Smooth muscle cell (in vitro differentiated cells): ENCODE measurements around the gene RHO. TPM values are rescaled to one million over a fixed set of nuclear protein-coding genes. Genes with fewer than 3 reads are reported as not detected.

Source experiments
- DNase-seq: peaks from one replicate; lab custom pipeline; 2025; ENCODE audit not compliant: unreplicated experiment; lab: John Stamatoyannopoulos, UW
- H2AFZ ChIP-seq: fragments of 200-600 bp; sonication (generic); 2 replicates; pipeline ENCODE4 v1.6.0; 2016; ENCODE audit warnings: antibody characterized with exemption, low read depth, mild to moderate bottlenecking
- H3F3A ChIP-seq: fragments of 200-600 bp; sonication (generic); 2 replicates; pipeline ENCODE4 v1.6.0; 2017; ENCODE audit warnings: antibody characterized with exemption, low read depth
- H3K27ac ChIP-seq: fragments of 200-600 bp; sonication (generic); 2 replicates; pipeline ENCODE4 v1.5.1; 2016; ENCODE audit warnings: low read depth, mild to moderate bottlenecking
- H3K27me3 ChIP-seq: fragments of 200-600 bp; sonication (generic); 2 replicates; pipeline ENCODE4 v1.6.1; 2016; ENCODE audit warnings: low read depth, mild to moderate bottlenecking
- H3K36me3 ChIP-seq: fragments of 200-600 bp; sonication (generic); 2 replicates; pipeline ENCODE4 v1.5.1; 2016; ENCODE audit warnings: low read depth
- H3K4me1 ChIP-seq: fragments of 200-600 bp; sonication (generic); 2 replicates; pipeline ENCODE4 v1.5.1; 2016; ENCODE audit warnings: low read depth
- H3K4me2 ChIP-seq: fragments of 200-600 bp; sonication (generic); 2 replicates; pipeline ENCODE4 v1.6.0; 2016; ENCODE audit warnings: mild to moderate bottlenecking
- H3K4me3 ChIP-seq: fragments of 200-600 bp; sonication (generic); 2 replicates; pipeline ENCODE4 v1.5.1; 2016; ENCODE audit warnings: mild to moderate bottlenecking
- H3K79me2 ChIP-seq: fragments of 200-600 bp; sonication (generic); 2 replicates; pipeline ENCODE4 v1.6.0; 2016; ENCODE audit warnings: low read depth, mild to moderate bottlenecking
- H3K9ac ChIP-seq: fragments of 200-600 bp; sonication (generic); 2 replicates; pipeline ENCODE4 v1.6.0; 2016; ENCODE audit warnings: low read depth
- H3K9me3 ChIP-seq: fragments of 200-600 bp; sonication (generic); replicated peaks from 2 replicates; pipeline ENCODE4 v1.5.1; 2016; ENCODE audit warnings: low read depth
- H4K20me1 ChIP-seq: fragments of 200-600 bp; sonication (generic); 2 replicates; pipeline ENCODE4 v1.6.0; 2016; ENCODE audit warnings: low read depth
- WGBS: methylation state at CpG from one replicate; pipeline ENCODE4 v1.1.7; 2016; ENCODE audit warnings: low lambda C conversion rate; 5-methylcytosine and 5-hydroxymethylcytosine counted together
- polyA plus RNA-seq: library from polyadenylated mRNA; unstranded; fragments of >200 nt; fragmentation: Nextera tagmentation; extraction: Ambion mirVana; gene quantifications from 2 replicates; pipeline ENCODE4 v1.2.1, GENCODE V29; 2016
- total RNA-seq: library from RNA; depleted of rRNA; stranded (reverse); fragments of >200 nt; gene quantifications from 2 replicates; pipeline ENCODE4 v1.2.3, GENCODE V29; 2014
- TF ChIP-seq, protein P1 (sequence below): fragments of 200-600 bp; sonication (generic); IDR thresholded peaks from 2 replicates; pipeline ENCODE4 v1.5.1; 2017; ENCODE audit warnings: borderline replicate concordance, mild to moderate bottlenecking, antibody characterized with exemption; ENCODE audit not compliant: insufficient read depth, poor library complexity, severe bottlenecking

The RHO gene
- total and polyA plus RNA-seq, 2 experiments from 2014 or later, result 0.63 TPM; not detected in 1

DNA sequence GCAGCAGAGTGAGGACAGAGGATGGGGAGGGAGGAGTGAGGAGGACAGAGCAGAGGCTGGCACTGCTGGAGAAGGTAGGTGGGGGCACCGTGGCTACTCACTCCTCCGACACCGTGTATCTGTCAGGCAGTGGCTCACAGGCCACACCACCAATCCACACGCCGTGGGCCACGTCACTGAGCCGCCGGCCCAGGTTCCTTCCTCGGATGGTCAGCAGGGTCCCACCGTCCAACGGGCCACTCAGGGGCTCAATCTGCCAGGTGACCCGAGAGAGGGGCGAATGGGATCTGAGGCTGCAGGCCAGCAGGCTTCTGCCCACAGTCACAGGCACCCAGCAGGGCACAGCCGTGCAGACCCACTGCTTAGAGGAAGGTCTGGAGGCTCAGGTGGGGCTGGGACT lies 45.1 kb downstream of the RHO start:
- no peaks in the 10 kb centered on the region for H3K36me3 ChIP-seq
- no peak overlapping the region for H3K27ac ChIP-seq
- no peaks in the 10 kb centered on the region for H3K79me2 ChIP-seq
- DNase-seq, result no peak
- no peaks in the 10 kb centered on the region for H3K9me3 ChIP-seq
- no peak overlapping the region for H3K9ac ChIP-seq
- no peaks in the 10 kb centered on the region for H3F3A ChIP-seq
- WGBS, result 92% methylated on average over 14 of the region's 14 CpGs
- no peaks in the 10 kb centered on the region for H4K20me1 ChIP-seq
- no peak overlapping the region for H2AFZ ChIP-seq
- no peaks in the 10 kb centered on the region for H3K27me3 ChIP-seq
- H3K4me2 ChIP-seq, result no peak overlapping the region
- TF ChIP-seq, protein P1, sequence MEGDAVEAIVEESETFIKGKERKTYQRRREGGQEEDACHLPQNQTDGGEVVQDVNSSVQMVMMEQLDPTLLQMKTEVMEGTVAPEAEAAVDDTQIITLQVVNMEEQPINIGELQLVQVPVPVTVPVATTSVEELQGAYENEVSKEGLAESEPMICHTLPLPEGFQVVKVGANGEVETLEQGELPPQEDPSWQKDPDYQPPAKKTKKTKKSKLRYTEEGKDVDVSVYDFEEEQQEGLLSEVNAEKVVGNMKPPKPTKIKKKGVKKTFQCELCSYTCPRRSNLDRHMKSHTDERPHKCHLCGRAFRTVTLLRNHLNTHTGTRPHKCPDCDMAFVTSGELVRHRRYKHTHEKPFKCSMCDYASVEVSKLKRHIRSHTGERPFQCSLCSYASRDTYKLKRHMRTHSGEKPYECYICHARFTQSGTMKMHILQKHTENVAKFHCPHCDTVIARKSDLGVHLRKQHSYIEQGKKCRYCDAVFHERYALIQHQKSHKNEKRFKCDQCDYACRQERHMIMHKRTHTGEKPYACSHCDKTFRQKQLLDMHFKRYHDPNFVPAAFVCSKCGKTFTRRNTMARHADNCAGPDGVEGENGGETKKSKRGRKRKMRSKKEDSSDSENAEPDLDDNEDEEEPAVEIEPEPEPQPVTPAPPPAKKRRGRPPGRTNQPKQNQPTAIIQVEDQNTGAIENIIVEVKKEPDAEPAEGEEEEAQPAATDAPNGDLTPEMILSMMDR, result no peak
- no peak overlapping the region for H3K4me3 ChIP-seq
- no peaks in the 10 kb centered on the region for H3K4me1 ChIP-seq

- Histone ChIP-seq H3K27ac (no peak overlapping the region), H3K27me3 (no peaks in the 10 kb centered on the region), H3K36me3 (no peaks in the 10 kb centered on the region), H2AFZ (no peak overlapping the region), H3K9me3 (no peaks in the 10 kb centered on the region), H3K9ac (no peak overlapping the region), H3K4me1 (no peaks in the 10 kb centered on the region), H3F3A (no peaks in the 10 kb centered on the region), H3K4me3 (no peak overlapping the region), H3K79me2 (no peaks in the 10 kb centered on the region), H3K4me2 (no peak overlapping the region), H4K20me1 (no peaks in the 10 kb centered on the region)
- TF ChIP-seq, protein P1, result no peak
- WGBS, result 99% methylated on average over 24 of the region's 24 CpGs
- no peak for DNase-seq
These were observed 45.8 kb downstream of the RHO start for GRCh38 chr3:129574206-129574605.

DNA sequence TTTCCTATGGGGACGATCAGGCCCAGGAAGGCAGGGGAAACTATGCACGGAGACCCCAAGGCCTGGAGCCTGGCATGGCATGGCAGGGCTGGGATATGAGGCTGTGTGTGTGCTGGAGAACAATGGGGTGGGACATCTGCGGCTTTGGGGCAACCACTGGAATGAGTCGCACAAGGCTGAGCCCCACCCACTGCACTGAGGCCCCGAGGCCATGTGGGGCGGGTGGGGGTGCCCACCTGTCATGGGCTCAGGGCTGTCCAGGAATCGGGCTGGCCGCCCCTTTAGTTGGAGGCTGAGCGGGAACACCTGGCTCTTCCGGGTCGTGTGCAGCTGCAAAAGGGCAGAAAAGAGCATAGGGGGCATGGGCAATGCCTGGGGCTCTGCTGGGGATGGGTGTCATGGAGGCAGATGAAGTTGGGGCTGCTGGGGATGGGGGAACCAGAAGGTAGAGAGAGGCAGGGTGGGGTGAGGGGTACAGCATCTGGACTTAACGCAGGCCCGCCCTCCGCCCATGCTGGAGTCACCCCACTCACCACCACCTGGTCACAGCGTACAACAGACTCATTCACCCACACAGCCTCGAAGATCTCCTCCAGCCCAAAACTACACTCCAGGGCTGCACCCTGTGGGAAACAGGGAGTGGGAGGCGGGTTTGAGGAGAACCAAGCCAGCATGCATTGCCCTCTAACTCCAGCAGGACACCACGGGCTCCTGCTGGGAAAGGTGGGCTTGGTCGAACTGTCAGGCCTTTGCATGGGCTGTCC lies 47.0 kb downstream of the RHO start:
- H3K27ac ChIP-seq, result no peak overlapping the region
- WGBS, result 92% methylated on average over 17 of the region's 19 CpGs
- H3K4me2 ChIP-seq, result no peak overlapping the region
- H2AFZ ChIP-seq, result no peak overlapping the region
- no peak overlapping the region for H3K9ac ChIP-seq
- no peaks in the 10 kb centered on the region for H3K4me1 ChIP-seq
- TF ChIP-seq, protein P1, result no peak
- no peaks in the 10 kb centered on the region for H3K79me2 ChIP-seq
- DNase-seq, result no peak
- no peaks in the 10 kb centered on the region for H3K27me3 ChIP-seq
- no peaks in the 10 kb centered on the region for H3K36me3 ChIP-seq
- H3K9me3 ChIP-seq, result no peaks in the 10 kb centered on the region
- no peak overlapping the region for H3K4me3 ChIP-seq
- no peaks in the 10 kb centered on the region for H3F3A ChIP-seq
- H4K20me1 ChIP-seq, result no peaks in the 10 kb centered on the region

DNA sequence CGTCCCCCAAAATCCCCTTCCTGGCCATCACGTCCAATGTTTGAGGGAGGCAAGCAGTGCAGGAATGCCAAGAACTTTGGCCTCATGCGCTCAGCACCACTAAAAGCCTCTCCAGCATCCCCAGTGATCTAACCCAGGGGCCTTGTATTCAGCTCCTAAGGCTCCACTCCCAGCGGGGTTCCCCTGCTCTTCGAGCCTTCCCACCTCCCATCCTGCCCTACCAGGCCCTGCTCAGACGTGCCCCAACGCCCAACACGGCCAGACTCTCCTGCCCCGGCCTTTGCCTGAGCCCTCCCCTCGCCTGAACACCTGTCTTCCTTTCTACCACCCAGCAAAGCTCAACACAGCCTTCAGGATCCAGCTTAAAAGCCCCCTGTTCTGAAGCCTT lies 47.6 kb downstream of the RHO start:
- TF ChIP-seq, protein P1, result no peak
- H3K27me3 ChIP-seq, result no peaks in the 10 kb centered on the region
- no peak overlapping the region for H3K27ac ChIP-seq
- no peaks in the 10 kb centered on the region for H3K36me3 ChIP-seq
- WGBS, result 88% methylated on average over 9 of the region's 10 CpGs
- no peak overlapping the region for H3K4me3 ChIP-seq
- H3K9ac ChIP-seq, result no peak overlapping the region
- no peak overlapping the region for H3K4me2 ChIP-seq
- H3F3A ChIP-seq, result no peaks in the 10 kb centered on the region
- H4K20me1 ChIP-seq, result no peaks in the 10 kb centered on the region
- no peaks in the 10 kb centered on the region for H3K4me1 ChIP-seq
- no peaks in the 10 kb centered on the region for H3K79me2 ChIP-seq
- no peaks in the 10 kb centered on the region for H3K9me3 ChIP-seq
- no peak overlapping the region for H2AFZ ChIP-seq
- DNase-seq, result no peak
